Left lung (tissue), 10 donors: ENCODE data around the gene GRID1. TPM values are rescaled to one million over a fixed set of nuclear protein-coding genes. Genes with fewer than 3 reads are reported as not detected.

Experiments used
- ATAC-seq: fragments of 200-7000 bp; cut with Tn5 transposase; one replicate; pipeline ENCODE4 v1.9.1; 2020; ENCODE audit warnings: moderate library complexity
- DNase-seq, 4 donors: peaks; one replicate each; pipeline ENCODE4 v3.0.0-alpha.2; 2013 to 2020
- H3K27ac ChIP-seq, 2 donors: fragments of 200-600 bp; sonication (generic) in 1 of 2; one replicate each; pipeline versions ENCODE4 v1.5.0 to v1.8.0; 2020 to 2021
- H3K27me3 ChIP-seq, 2 donors: fragments of 200-600 bp; sonication (generic) in 1 of 2; one replicate each; pipeline versions ENCODE4 v1.5.0 to v1.8.0; 2020 to 2021
- H3K36me3 ChIP-seq, 2 donors: fragments of 200-600 bp; sonication (generic) in 1 of 2; one replicate each; pipeline versions ENCODE4 v1.5.0 to v1.8.0; 2020 to 2021
- H3K4me1 ChIP-seq, 2 donors: fragments of 200-600 bp; one replicate each; pipeline ENCODE4 v1.8.0; 2021
- H3K4me3 ChIP-seq, 2 donors: fragments of 200-600 bp; sonication (generic) in 1 of 2; one replicate each; pipeline versions ENCODE4 v1.5.0 to v1.8.0; 2020 to 2021; ENCODE audit warnings: mild to moderate bottlenecking in 1 of 2
- H3K9me3 ChIP-seq, 2 donors: fragments of 200-600 bp; sonication (generic) in 1 of 2; one replicate each; pipeline versions ENCODE4 v1.5.0 to v1.8.0; 2020 to 2021
- CTCF ChIP-seq, 2 donors: fragments of 200-600 bp; sonication (generic) in 1 of 2; IDR thresholded peaks; one replicate each; pipeline versions ENCODE4 v1.5.0 to v1.8.0; 2021; ENCODE audit warnings: antibody characterized with exemption in 2 of 2
- intact Hi-C, 2 donors: fragments of 100-400 bp; cut with DNase I; formaldehyde crosslinking; loops; one replicate each; pipeline versions ENCODE4 v1.11.2 to v1.14.2; 2022
- polyA plus RNA-seq, 6 donors: library from polyadenylated mRNA; unstranded; fragments of 120-200 nt; gene quantifications; one replicate each; pipeline ENCODE4 v1.2.1, GENCODE V29; 2013; ENCODE audit not compliant: insufficient read length in 6 of 6
- total RNA-seq, 2 donors: library from RNA; stranded (reverse); fragmentation: NEBNext Ultra II Directional; extraction: Animal tissue kit (Norgen Biotek cat#: 25700); gene quantifications; one replicate each; pipeline ENCODE4 v1.2.1, GENCODE V29; 2021
- donor health status: DM: no; HTN: yes; CAD: no.
- donor health status: DM: no; HTN: no; CAD: no.

The GRID1 gene
- total and polyA plus RNA-seq, 8 donors: 0.81 to 2.6 (median 1.2) TPM

- DNase-seq (no peak), ATAC-seq (no peak)
- no peaks in the 10 kb centered on the region for H3K36me3 ChIP-seq
- intact Hi-C loops: no loop called here
- no peaks in the 10 kb centered on the region for H3K9me3 ChIP-seq
- peaks cover 0 to 9% of the 10 kb centered on the region in 2 donors for H3K27me3 ChIP-seq
- TF ChIP-seq CTCF (IDR thresholded peaks at IDR 0.05): no peak
- no peaks in the 10 kb centered on the region for H3K4me1 ChIP-seq
- no peak overlapping the region for H3K27ac ChIP-seq
- no peak overlapping the region for H3K4me3 ChIP-seq
Observed at GRCh38 chr10:86336341-86336740, 30.3 kb downstream of the GRID1 start.

GRCh38 chr10:86335831-86336230, 30.8 kb downstream of the GRID1 start:
- H3K4me1 ChIP-seq: no peaks in the 10 kb centered on the region
- H3K27me3 ChIP-seq: peaks cover 0 to 9% of the 10 kb centered on the region in 2 donors
- no peak for DNase-seq
- no peaks in the 10 kb centered on the region for H3K9me3 ChIP-seq
- no peak overlapping the region for H3K4me3 ChIP-seq
- intact Hi-C loops: no loop called here
- TF ChIP-seq CTCF (IDR thresholded peaks at IDR 0.05): no peak
- H3K36me3 ChIP-seq: no peaks in the 10 kb centered on the region
- no peak for ATAC-seq
- no peak overlapping the region for H3K27ac ChIP-seq

- no peak overlapping the region for H3K4me3 ChIP-seq
- no peak for ATAC-seq
- intact Hi-C loops: no loop called here
- H3K36me3 ChIP-seq: no peaks in the 10 kb centered on the region
- H3K27ac ChIP-seq: no peak overlapping the region
- H3K4me1 ChIP-seq: no peaks in the 10 kb centered on the region
- TF ChIP-seq CTCF (IDR thresholded peaks at IDR 0.05): no peak
- no peak for DNase-seq
- H3K9me3 ChIP-seq: no peaks in the 10 kb centered on the region
- H3K27me3 ChIP-seq: peaks cover 0 to 9% of the 10 kb centered on the region in 2 donors
Observed at GRCh38 chr10:86335257-86335656, 31.3 kb downstream of the GRID1 start.

GRCh38 chr10:86334488-86335085, 32.0 kb downstream of the GRID1 start:
- no peak overlapping the region for H3K4me3 ChIP-seq
- no peak overlapping the region for H3K27ac ChIP-seq
- TF ChIP-seq CTCF (IDR thresholded peaks at IDR 0.05): no peak
- DNase-seq: peak in 1 of 4 donors; percentile 19
- H3K27me3 ChIP-seq: peaks cover 0 to 9% of the 10 kb centered on the region in 2 donors
- H3K9me3 ChIP-seq: no peaks in the 10 kb centered on the region
- no peaks in the 10 kb centered on the region for H3K4me1 ChIP-seq
- no peaks in the 10 kb centered on the region for H3K36me3 ChIP-seq
- peak; percentile 83 for ATAC-seq
- intact Hi-C loops: no loop called here

- Histone ChIP-seq H3K4me3 (no peak overlapping the region), H3K9me3 (no peaks in the 10 kb centered on the region), H3K36me3 (no peaks in the 10 kb centered on the region), H3K27me3 (peaks cover 0 to 9% of the 10 kb centered on the region in 2 donors), H3K4me1 (no peaks in the 10 kb centered on the region), H3K27ac (no peak overlapping the region)
- no peak for TF ChIP-seq CTCF (IDR thresholded peaks at IDR 0.05)
- ATAC-seq (no peak), DNase-seq (no peak)
- intact Hi-C loops: no loop called here
Observed at GRCh38 chr10:86333826-86334487, 32.6 kb downstream of the GRID1 start.
